Measurements from ENCODE around the gene CDH24. TPM values are rescaled to one million over a fixed set of nuclear protein-coding genes. Genes with fewer than 3 reads are reported as not detected.

The CDH24 gene
- polyA plus RNA-seq, 1 donor from 2014 or later: 31.7 TPM

DNA sequence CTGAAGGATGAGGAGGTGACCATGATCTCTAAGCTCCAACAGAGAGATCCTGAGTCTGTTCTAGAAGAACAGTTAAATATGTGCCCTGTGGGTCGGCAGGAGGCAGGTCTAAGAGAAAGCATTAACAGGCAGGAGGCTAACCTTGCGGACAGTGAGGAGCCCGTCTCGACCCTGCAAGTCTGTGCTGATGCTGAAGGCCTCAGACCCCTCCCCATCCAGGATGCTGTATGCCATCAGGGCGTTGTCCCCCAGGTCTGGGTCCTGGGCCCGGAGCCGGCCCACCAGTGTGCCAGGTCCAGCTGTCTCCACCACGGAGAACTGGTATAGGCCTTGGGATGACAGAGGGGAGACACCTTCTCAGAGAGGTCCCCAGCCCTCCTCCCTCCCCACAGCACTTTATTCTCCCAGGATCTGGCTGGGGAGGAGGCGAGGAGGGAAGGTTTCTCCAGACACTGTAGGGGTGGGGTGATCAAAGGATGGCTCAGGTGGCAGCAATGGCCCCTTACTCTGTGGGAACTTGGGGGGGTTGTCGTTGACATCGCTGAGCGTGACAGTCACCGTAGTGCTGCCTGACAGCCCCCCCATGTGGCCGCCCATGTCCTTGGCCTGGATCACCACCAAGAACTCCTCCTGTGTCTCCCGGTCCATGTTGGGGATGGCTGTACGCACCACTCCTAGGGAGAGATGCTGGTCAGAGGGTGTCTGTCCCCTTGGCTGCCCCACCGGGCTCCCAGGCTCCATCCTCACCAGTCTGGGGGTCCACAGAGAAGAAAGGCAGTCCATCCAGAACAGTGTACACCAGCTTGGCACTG, 3.1 kb downstream of the CDH24 start:
- H3K4me3 ChIP-seq (ENCODE audit: low read length): no peak overlapping the region
- no peak overlapping the region for H2AFZ ChIP-seq (ENCODE audit: low read depth, low read length)
- no peaks in the 10 kb centered on the region for H3K9me2 ChIP-seq (ENCODE audit: insufficient read depth, low read length)
- H3K36me3 ChIP-seq (ENCODE audit: insufficient read depth, low read length): no peaks in the 10 kb centered on the region
- no peaks in the 10 kb centered on the region for H3K27me3 ChIP-seq (ENCODE audit: insufficient read depth, low read depth, low read length)
- H3K79me2 ChIP-seq (replicated peaks; ENCODE audit: insufficient read depth, low read length): peaks cover 6% of the 10 kb centered on the region
- no peaks in the 10 kb centered on the region for H3K9me3 ChIP-seq (ENCODE audit: low read length)
- no peak overlapping the region for H3K27ac ChIP-seq (ENCODE audit: low read length)
- no peaks in the 10 kb centered on the region for H4K20me1 ChIP-seq (ENCODE audit: insufficient read depth)
- H3K4me2 ChIP-seq (ENCODE audit: low read length): no peak overlapping the region
- TF ChIP-seq TAF1 (IDR thresholded peaks at IDR 0.05; ENCODE audit: low read depth) (no peak), SMC3 (conservative IDR thresholded peaks at IDR 0.05; ENCODE audit: poor library complexity) (peak; percentile 63), EP300 (conservative IDR thresholded peaks at IDR 0.05; ENCODE audit: poor library complexity, severe bottlenecking) (no peak), MXI1 (conservative IDR thresholded peaks at IDR 0.05; ENCODE audit: poor library complexity, severe bottlenecking) (no peak), EZH2 (IDR thresholded peaks at IDR 0.05; ENCODE audit: borderline replicate concordance, insufficient read depth, low read length, poor library complexity, severe bottlenecking) (no peak), RAD21 (conservative IDR thresholded peaks at IDR 0.05) (peak; percentile 54), POLR2AphosphoS5 (IDR thresholded peaks at IDR 0.05) (no peak)
- TF ChIP-seq, protein P1, sequence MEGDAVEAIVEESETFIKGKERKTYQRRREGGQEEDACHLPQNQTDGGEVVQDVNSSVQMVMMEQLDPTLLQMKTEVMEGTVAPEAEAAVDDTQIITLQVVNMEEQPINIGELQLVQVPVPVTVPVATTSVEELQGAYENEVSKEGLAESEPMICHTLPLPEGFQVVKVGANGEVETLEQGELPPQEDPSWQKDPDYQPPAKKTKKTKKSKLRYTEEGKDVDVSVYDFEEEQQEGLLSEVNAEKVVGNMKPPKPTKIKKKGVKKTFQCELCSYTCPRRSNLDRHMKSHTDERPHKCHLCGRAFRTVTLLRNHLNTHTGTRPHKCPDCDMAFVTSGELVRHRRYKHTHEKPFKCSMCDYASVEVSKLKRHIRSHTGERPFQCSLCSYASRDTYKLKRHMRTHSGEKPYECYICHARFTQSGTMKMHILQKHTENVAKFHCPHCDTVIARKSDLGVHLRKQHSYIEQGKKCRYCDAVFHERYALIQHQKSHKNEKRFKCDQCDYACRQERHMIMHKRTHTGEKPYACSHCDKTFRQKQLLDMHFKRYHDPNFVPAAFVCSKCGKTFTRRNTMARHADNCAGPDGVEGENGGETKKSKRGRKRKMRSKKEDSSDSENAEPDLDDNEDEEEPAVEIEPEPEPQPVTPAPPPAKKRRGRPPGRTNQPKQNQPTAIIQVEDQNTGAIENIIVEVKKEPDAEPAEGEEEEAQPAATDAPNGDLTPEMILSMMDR (IDR thresholded peaks at IDR 0.05; ENCODE audit: poor library complexity, severe bottlenecking): peak; percentile 52
- TF ChIP-seq, protein P2, sequence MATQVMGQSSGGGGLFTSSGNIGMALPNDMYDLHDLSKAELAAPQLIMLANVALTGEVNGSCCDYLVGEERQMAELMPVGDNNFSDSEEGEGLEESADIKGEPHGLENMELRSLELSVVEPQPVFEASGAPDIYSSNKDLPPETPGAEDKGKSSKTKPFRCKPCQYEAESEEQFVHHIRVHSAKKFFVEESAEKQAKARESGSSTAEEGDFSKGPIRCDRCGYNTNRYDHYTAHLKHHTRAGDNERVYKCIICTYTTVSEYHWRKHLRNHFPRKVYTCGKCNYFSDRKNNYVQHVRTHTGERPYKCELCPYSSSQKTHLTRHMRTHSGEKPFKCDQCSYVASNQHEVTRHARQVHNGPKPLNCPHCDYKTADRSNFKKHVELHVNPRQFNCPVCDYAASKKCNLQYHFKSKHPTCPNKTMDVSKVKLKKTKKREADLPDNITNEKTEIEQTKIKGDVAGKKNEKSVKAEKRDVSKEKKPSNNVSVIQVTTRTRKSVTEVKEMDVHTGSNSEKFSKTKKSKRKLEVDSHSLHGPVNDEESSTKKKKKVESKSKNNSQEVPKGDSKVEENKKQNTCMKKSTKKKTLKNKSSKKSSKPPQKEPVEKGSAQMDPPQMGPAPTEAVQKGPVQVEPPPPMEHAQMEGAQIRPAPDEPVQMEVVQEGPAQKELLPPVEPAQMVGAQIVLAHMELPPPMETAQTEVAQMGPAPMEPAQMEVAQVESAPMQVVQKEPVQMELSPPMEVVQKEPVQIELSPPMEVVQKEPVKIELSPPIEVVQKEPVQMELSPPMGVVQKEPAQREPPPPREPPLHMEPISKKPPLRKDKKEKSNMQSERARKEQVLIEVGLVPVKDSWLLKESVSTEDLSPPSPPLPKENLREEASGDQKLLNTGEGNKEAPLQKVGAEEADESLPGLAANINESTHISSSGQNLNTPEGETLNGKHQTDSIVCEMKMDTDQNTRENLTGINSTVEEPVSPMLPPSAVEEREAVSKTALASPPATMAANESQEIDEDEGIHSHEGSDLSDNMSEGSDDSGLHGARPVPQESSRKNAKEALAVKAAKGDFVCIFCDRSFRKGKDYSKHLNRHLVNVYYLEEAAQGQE (IDR thresholded peaks at IDR 0.05; ENCODE audit: borderline replicate concordance): no peak
- H3F3A ChIP-seq (ENCODE audit: insufficient read depth, low read length, poor library complexity, severe bottlenecking): no peaks in the 10 kb centered on the region
- H3K9ac ChIP-seq (ENCODE audit: low read length): no peak overlapping the region

DNA sequence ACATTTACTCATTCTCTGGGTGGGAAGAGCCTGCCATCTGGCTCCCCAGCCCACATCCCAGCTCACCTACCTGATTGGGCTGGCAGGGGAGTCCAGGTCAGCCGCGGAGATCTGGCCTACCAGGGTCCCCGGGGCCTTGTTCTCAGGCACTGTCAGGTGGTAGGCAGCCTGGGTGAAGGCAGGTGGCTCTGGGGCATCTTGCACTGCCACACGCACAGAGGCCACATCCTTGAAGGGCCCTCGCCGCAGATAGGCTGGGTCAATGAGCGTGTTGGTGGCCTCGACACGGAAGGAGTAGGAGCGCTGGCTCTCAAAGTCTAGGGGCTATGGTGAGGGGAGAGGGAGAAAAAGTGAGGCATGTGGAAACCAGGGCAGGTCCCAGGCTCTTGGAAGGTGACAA, 3.9 kb downstream of the CDH24 start:
- Histone ChIP-seq H4K20me1 (ENCODE audit: insufficient read depth) (no peaks in the 10 kb centered on the region), H3K27ac (ENCODE audit: low read length) (no peak overlapping the region), H3K27me3 (ENCODE audit: insufficient read depth, low read depth, low read length) (no peaks in the 10 kb centered on the region), H3K9me2 (ENCODE audit: insufficient read depth, low read length) (no peaks in the 10 kb centered on the region), H3F3A (ENCODE audit: insufficient read depth, low read length, poor library complexity, severe bottlenecking) (no peaks in the 10 kb centered on the region), H3K4me3 (ENCODE audit: low read length) (no peak overlapping the region), H3K4me2 (ENCODE audit: low read length) (no peak overlapping the region), H3K36me3 (ENCODE audit: insufficient read depth, low read length) (no peaks in the 10 kb centered on the region), H3K79me2 (replicated peaks; ENCODE audit: insufficient read depth, low read length) (peaks cover 6% of the 10 kb centered on the region), H3K9ac (ENCODE audit: low read length) (no peak overlapping the region), H2AFZ (ENCODE audit: low read depth, low read length) (no peak overlapping the region), H3K9me3 (ENCODE audit: low read length) (no peaks in the 10 kb centered on the region)
- TF ChIP-seq, protein P1 (IDR thresholded peaks at IDR 0.05; ENCODE audit: poor library complexity, severe bottlenecking): no peak
- no peak for TF ChIP-seq EZH2 (IDR thresholded peaks at IDR 0.05; ENCODE audit: borderline replicate concordance, insufficient read depth, low read length, poor library complexity, severe bottlenecking)
- no peak for TF ChIP-seq EP300 (conservative IDR thresholded peaks at IDR 0.05; ENCODE audit: poor library complexity, severe bottlenecking)
- TF ChIP-seq TAF1 (IDR thresholded peaks at IDR 0.05; ENCODE audit: low read depth): no peak
- TF ChIP-seq MXI1 (conservative IDR thresholded peaks at IDR 0.05; ENCODE audit: poor library complexity, severe bottlenecking): no peak
- TF ChIP-seq, protein P2 (IDR thresholded peaks at IDR 0.05; ENCODE audit: borderline replicate concordance): no peak
- TF ChIP-seq SMC3 (conservative IDR thresholded peaks at IDR 0.05; ENCODE audit: poor library complexity): no peak
- no peak for TF ChIP-seq RAD21 (conservative IDR thresholded peaks at IDR 0.05)
- no peak for TF ChIP-seq POLR2AphosphoS5 (IDR thresholded peaks at IDR 0.05)
